ENCODE measurements around the gene AEBP2.

- TF ChIP-seq POLR2A (IDR thresholded peaks at IDR 0.05) (no peak), CTCF (IDR thresholded peaks at IDR 0.05) (no peak)
These were observed 11.9 kb downstream of the AEBP2 start for GRCh38 chr12:19451196-19451595.
